ENCODE data around the gene ZNF862. TPM values are rescaled to one million over a fixed set of nuclear protein-coding genes. Genes with fewer than 3 reads are reported as not detected.

Gene ZNF862
- polyA plus RNA-seq, 1 of the 3 experiments (the other 2 are of a cell fraction) = 17.3 TPM

DNA sequence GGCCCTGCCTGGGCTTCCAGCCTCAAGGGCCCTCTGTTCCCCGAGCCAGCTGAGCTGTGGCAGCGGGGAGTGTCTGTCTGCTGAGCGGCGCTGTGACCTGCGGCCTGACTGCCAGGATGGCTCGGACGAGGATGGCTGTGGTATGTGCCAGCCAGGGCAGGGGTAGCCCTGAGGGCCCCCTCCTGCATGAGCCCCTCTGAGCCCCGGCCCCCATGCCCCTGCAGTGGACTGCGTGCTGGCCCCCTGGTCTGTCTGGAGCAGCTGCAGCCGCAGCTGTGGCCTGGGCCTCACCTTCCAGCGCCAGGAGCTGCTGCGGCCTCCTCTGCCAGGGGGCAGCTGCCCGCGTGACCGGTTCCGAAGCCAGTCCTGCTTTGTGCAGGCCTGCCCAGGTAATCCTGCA is 36.4 kb upstream of the ZNF862 start (continued):
- no peak for TF ChIP-seq IRF3 (IDR thresholded peaks at IDR 0.05; ENCODE audit: low read depth, low read length)
- no peak for TF ChIP-seq MEF2A (IDR thresholded peaks at IDR 0.05; ENCODE audit: borderline replicate concordance, low read depth)
- no peak for TF ChIP-seq YY1 (IDR thresholded peaks at IDR 0.05; ENCODE audit: low read depth)
- no peak for TF ChIP-seq GABPA (IDR thresholded peaks at IDR 0.05; ENCODE audit: low read depth)
- TF ChIP-seq EZH2phosphoT487 (IDR thresholded peaks at IDR 0.05; ENCODE audit: borderline replicate concordance, low read depth) = no peak
- no peak for TF ChIP-seq RXRA (IDR thresholded peaks at IDR 0.05; ENCODE audit: borderline replicate concordance, low read depth)

DNA sequence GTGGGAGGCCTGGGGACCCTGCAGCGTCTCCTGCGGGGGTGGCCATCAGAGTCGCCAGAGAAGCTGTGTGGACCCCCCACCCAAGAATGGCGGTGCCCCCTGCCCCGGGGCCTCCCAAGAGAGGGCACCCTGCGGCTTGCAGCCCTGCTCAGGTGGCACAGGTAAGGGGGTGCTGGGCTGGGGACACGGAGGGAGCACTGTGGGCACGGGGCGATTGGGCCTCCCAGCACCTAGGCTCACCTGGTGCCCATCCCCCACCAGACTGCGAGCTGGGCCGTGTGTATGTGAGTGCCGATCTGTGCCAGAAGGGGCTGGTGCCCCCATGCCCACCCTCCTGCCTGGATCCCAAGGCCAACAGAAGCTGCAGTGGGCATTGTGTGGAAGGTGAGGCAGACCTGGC is 35.2 kb upstream of the ZNF862 start:
- Histone ChIP-seq H3K27me3 (ENCODE audit: insufficient read depth) (peaks cover 22% of the 10 kb centered on the region), H3K79me2 (ENCODE audit: insufficient read depth) (no peaks in the 10 kb centered on the region), H3K27ac (ENCODE audit: low read depth in 2 of 2, low read length in 1 of 2) (no peak overlapping the region), H3K4me2 (no peak overlapping the region), H3K36me3 (replicated peaks in 1 of 2; ENCODE audit: control insufficient read depth in 1 of 2, insufficient read depth in 2 of 2, low read length in 1 of 2) (no peaks in the 10 kb centered on the region), H3K9me2 (no peaks in the 10 kb centered on the region), H4K20me1 (ENCODE audit: insufficient read depth) (no peaks in the 10 kb centered on the region), H3K9me3 (no peaks in the 10 kb centered on the region), H3K4me3 (ENCODE audit: low read depth in 2 of 2, low read length in 1 of 2) (no peak overlapping the region), H2AFZ (ENCODE audit: low read depth) (no peak overlapping the region), H3K9ac (no peak overlapping the region), H3F3A (replicated peaks; ENCODE audit: insufficient read depth) (no peaks in the 10 kb centered on the region), H3K4me1 (ENCODE audit: control insufficient read depth in 1 of 2, insufficient read depth in 2 of 2, low read depth in 1 of 2, low read length in 1 of 2) (no peaks in the 10 kb centered on the region; a peak in 1 of 4 replicates)
- POLR2A ChIA-PET = no interaction called here
- 71% methylated on average over 12 of the region's 12 CpGs for WGBS (ENCODE audit: low lambda C conversion rate)
- TF ChIP-seq IRF3 (IDR thresholded peaks at IDR 0.05; ENCODE audit: low read depth, low read length) = no peak
- no peak for TF ChIP-seq TEAD4 (IDR thresholded peaks at IDR 0.05; ENCODE audit: borderline replicate concordance, insufficient read depth)
- TF ChIP-seq, protein P1, sequence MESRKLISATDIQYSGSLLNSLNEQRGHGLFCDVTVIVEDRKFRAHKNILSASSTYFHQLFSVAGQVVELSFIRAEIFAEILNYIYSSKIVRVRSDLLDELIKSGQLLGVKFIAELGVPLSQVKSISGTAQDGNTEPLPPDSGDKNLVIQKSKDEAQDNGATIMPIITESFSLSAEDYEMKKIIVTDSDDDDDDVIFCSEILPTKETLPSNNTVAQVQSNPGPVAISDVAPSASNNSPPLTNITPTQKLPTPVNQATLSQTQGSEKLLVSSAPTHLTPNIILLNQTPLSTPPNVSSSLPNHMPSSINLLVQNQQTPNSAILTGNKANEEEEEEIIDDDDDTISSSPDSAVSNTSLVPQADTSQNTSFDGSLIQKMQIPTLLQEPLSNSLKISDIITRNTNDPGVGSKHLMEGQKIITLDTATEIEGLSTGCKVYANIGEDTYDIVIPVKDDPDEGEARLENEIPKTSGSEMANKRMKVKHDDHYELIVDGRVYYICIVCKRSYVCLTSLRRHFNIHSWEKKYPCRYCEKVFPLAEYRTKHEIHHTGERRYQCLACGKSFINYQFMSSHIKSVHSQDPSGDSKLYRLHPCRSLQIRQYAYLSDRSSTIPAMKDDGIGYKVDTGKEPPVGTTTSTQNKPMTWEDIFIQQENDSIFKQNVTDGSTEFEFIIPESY (IDR thresholded peaks at IDR 0.05; ENCODE audit: borderline replicate concordance, low read depth) = no peak
- TF ChIP-seq YY1 (IDR thresholded peaks at IDR 0.05; ENCODE audit: low read depth) = no peak
- TF ChIP-seq GATA2 (CRISPR knock-in tag; IDR thresholded peaks at IDR 0.05) = no peak
- TF ChIP-seq MXI1 (IDR thresholded peaks at IDR 0.05; ENCODE audit: low read depth, low read length) = no peak
- TF ChIP-seq MAX (IDR thresholded peaks at IDR 0.05; ENCODE audit: low read depth) = no peak
- TF ChIP-seq TAF1 (IDR thresholded peaks at IDR 0.05; ENCODE audit: borderline replicate concordance, low read depth, low read length) = no peak
- TF ChIP-seq FOXJ3 (CRISPR knock-in tag; IDR thresholded peaks at IDR 0.05) = no peak
- TF ChIP-seq NRF1 (IDR thresholded peaks at IDR 0.05; ENCODE audit: low read depth, low read length) = no peak
- no peak for TF ChIP-seq CHD2 (IDR thresholded peaks at IDR 0.05; ENCODE audit: low read length, partially characterized antibody)
- no peak for TF ChIP-seq EZH2phosphoT487 (IDR thresholded peaks at IDR 0.05; ENCODE audit: borderline replicate concordance, low read depth)
- TF ChIP-seq FOSL2 (IDR thresholded peaks at IDR 0.05; ENCODE audit: borderline replicate concordance, low read depth) = no peak
- TF ChIP-seq RAD21 (IDR thresholded peaks at IDR 0.05; ENCODE audit: low read length) = no peak
- no peak for TF ChIP-seq JUND (IDR thresholded peaks at IDR 0.05)
- TF ChIP-seq MEF2A (IDR thresholded peaks at IDR 0.05; ENCODE audit: borderline replicate concordance, low read depth) = no peak
- TF ChIP-seq RCOR1 (IDR thresholded peaks at IDR 0.05; ENCODE audit: low read length) = no peak
- TF ChIP-seq, protein P2, sequence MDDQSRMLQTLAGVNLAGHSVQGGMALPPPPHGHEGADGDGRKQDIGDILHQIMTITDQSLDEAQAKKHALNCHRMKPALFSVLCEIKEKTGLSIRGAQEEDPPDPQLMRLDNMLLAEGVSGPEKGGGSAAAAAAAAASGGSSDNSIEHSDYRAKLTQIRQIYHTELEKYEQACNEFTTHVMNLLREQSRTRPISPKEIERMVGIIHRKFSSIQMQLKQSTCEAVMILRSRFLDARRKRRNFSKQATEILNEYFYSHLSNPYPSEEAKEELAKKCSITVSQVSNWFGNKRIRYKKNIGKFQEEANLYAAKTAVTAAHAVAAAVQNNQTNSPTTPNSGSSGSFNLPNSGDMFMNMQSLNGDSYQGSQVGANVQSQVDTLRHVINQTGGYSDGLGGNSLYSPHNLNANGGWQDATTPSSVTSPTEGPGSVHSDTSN (IDR thresholded peaks at IDR 0.05) = no peak
- TF ChIP-seq ELF1 (IDR thresholded peaks at IDR 0.05) = no peak
- CTCF ChIA-PET = interaction anchor here (0.9 to 5.0 kb wide), 4 partner anchors 8 to 61 kb away, joined by 3 to 59 read pairs (median 4); no protein-coding TSS in a partner anchor
- DNase-seq = no peak
